ENCODE measurements around the gene SERTM1. TPM values are rescaled to one million over a fixed set of nuclear protein-coding genes. Genes with fewer than 3 reads are reported as not detected.

SERTM1 gene
- total RNA-seq, 2 experiments from 2014 or later, result not detected

DNA sequence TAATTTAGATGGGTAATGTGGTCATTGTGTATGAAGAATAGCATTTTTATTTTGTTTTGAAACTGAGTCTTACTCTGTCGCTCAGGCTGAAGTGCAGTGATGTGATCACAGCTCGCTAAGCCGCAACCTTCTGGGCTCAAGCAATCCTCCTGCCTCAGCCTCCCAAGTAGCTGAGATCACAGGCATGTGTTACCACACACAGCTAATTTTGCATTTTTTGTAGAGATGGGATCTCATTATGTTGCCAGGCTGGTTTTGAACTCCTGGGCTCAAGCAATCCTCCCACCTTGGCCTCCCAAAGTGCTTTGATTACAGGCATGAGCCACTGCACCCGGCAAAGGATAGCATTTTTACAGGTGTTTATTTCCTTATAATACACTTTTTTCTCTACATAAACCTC lies 36.6 kb downstream of the SERTM1 start:
- Mint-ChIP-seq H3K9me3 (no peaks in the 10 kb centered on the region), H3K36me3 (ENCODE audit: low read depth) (no peaks in the 10 kb centered on the region), H3K27me3 (peaks cover 8% of the 10 kb centered on the region), H3K4me3 (no peak overlapping the region), H3K27ac (no peak overlapping the region), H3K4me1 (ENCODE audit: low read depth) (no peaks in the 10 kb centered on the region)
- POLR2A ChIA-PET, result no interaction called here
- intact Hi-C loops (cut with micrococcal nuclease), result no loop called here
- TF ChIP-seq, protein P1, sequence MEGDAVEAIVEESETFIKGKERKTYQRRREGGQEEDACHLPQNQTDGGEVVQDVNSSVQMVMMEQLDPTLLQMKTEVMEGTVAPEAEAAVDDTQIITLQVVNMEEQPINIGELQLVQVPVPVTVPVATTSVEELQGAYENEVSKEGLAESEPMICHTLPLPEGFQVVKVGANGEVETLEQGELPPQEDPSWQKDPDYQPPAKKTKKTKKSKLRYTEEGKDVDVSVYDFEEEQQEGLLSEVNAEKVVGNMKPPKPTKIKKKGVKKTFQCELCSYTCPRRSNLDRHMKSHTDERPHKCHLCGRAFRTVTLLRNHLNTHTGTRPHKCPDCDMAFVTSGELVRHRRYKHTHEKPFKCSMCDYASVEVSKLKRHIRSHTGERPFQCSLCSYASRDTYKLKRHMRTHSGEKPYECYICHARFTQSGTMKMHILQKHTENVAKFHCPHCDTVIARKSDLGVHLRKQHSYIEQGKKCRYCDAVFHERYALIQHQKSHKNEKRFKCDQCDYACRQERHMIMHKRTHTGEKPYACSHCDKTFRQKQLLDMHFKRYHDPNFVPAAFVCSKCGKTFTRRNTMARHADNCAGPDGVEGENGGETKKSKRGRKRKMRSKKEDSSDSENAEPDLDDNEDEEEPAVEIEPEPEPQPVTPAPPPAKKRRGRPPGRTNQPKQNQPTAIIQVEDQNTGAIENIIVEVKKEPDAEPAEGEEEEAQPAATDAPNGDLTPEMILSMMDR (IDR thresholded peaks at IDR 0.05), result no peak
- ATAC-seq, result no peak
- CTCF ChIA-PET, result interaction anchor here (1.5 kb wide), 1 partner anchor 25 kb away, joined by 3 read pairs; no protein-coding TSS in a partner anchor
- DNase-seq, result no peak

DNA sequence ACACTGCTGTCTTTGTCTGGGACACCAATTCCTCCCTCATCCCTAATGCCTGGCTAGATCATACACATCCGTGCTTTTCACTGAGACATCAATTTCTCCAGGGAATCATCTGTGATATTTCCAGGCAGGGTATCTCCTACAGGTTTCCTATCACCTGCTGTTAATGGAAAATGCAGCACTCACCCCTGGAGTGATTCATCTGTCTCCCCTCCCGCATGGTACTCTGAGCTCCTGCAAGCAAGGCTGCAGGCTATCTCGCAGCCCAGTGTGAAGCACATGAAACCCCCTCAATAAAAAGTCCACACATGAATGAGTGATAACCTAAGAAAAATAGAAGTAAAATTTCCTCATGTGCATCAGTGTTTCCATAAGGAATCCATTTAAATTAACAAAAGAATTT lies 38.5 kb downstream of the SERTM1 start:
- no peaks in the 10 kb centered on the region for H3K9me3 Mint-ChIP-seq
- no peak for ATAC-seq
- H3K4me3 Mint-ChIP-seq, result no peak overlapping the region
- intact Hi-C loops (cut with micrococcal nuclease), result no loop called here
- ChIA-PET CTCF (interaction anchor here (1.8 kb wide), 1 partner anchor 24 kb away, joined by 4 read pairs; no protein-coding TSS in a partner anchor), POLR2A (no interaction called here)
- no peaks in the 10 kb centered on the region for H3K4me1 Mint-ChIP-seq (ENCODE audit: low read depth)
- H3K36me3 Mint-ChIP-seq (ENCODE audit: low read depth), result no peaks in the 10 kb centered on the region
- H3K27ac Mint-ChIP-seq, result no peak overlapping the region
- DNase-seq, result no peak
- H3K27me3 Mint-ChIP-seq, result peaks cover 13% of the 10 kb centered on the region
- TF ChIP-seq, protein P1 (IDR thresholded peaks at IDR 0.05), result no peak

DNA sequence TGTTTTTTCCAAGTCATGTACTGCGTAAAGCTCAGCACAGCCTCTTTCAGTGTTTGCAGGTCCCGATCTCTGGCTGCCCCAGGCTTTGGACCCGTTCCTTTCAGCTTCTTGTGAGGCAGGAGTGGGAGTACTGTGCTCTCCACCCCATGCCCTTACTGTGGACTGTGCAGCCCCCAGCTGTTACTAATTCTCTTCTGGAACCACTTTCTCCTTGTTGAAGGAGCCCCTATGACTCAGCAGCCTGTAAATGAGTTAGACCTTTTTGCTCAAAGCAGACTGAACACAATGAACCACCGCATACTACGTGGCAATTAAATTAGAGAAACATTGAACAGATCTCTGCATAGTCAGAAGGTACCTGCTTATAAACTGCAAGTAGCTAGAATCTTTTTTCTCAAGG lies 39.0 kb downstream of the SERTM1 start:
- no peak for ATAC-seq
- no peak for DNase-seq
- TF ChIP-seq, protein P1 (IDR thresholded peaks at IDR 0.05), result no peak
- Mint-ChIP-seq H3K36me3 (ENCODE audit: low read depth) (no peaks in the 10 kb centered on the region), H3K9me3 (no peaks in the 10 kb centered on the region), H3K4me1 (ENCODE audit: low read depth) (no peaks in the 10 kb centered on the region), H3K27me3 (peaks cover 13% of the 10 kb centered on the region), H3K27ac (no peak overlapping the region), H3K4me3 (no peak overlapping the region)
- POLR2A ChIA-PET, result no interaction called here
- CTCF ChIA-PET, result interaction anchor here (1.8 kb wide), 1 partner anchor 23 kb away, joined by 4 read pairs; no protein-coding TSS in a partner anchor
- intact Hi-C loops (cut with micrococcal nuclease), result no loop called here

DNA sequence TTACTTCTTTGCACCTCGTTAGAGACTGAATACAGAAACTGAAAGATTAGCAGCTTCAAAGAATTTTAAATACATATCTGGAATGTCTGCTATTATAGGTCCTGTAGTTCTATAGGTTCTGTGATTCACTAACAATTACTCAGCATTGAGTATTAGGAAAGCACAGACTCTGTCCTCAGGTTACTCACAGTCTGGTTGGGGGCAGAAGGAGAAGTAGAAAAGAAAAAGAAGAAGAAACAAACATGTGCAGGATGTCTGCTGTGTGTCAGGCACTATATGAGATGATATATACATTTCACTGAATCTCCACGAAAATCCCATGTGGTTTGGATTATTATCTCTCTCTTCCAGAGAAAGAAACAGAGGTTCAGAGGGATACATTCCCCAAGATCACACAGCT lies 40.1 kb downstream of the SERTM1 start:
- Mint-ChIP-seq H3K36me3 (ENCODE audit: low read depth) (no peaks in the 10 kb centered on the region), H3K27ac (no peak overlapping the region), H3K27me3 (peaks cover 16% of the 10 kb centered on the region), H3K4me3 (no peak overlapping the region), H3K9me3 (no peaks in the 10 kb centered on the region), H3K4me1 (ENCODE audit: low read depth) (no peaks in the 10 kb centered on the region)
- intact Hi-C loops (cut with micrococcal nuclease), result no loop called here
- no peak for DNase-seq
- CTCF ChIA-PET, result interaction anchor here (1.5 kb wide), 1 partner anchor 22 kb away, joined by 7 read pairs; no protein-coding TSS in a partner anchor
- POLR2A ChIA-PET, result no interaction called here
- ATAC-seq, result no peak
- TF ChIP-seq, protein P1 (IDR thresholded peaks at IDR 0.05), result no peak

DNA sequence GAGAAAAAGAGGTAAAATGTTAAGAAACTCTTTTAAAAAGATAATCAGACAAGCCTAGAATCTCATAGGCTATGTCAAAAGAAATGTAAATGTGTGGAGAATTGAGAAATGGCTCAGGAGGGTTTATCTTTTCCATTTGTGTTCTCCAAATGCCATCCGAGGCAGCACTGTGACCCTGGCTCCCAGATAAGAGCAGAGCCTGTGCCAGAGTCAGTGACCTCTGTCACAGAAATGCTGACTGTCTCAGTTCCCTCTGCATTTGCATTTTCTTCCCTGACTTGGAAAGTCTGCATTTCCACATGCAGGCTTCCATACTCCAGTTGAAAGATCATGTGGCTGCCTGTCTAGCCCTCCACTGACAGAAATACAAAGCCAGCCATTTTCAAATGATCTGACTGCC lies 42.0 kb downstream of the SERTM1 start:
- no peak overlapping the region for H3K4me3 Mint-ChIP-seq
- ChIA-PET POLR2A (no interaction called here), CTCF (no interaction called here)
- ATAC-seq, result no peak
- no peaks in the 10 kb centered on the region for H3K4me1 Mint-ChIP-seq (ENCODE audit: low read depth)
- H3K27me3 Mint-ChIP-seq, result peaks cover 19% of the 10 kb centered on the region
- no peaks in the 10 kb centered on the region for H3K36me3 Mint-ChIP-seq (ENCODE audit: low read depth)
- no peaks in the 10 kb centered on the region for H3K9me3 Mint-ChIP-seq
- no peak for DNase-seq
- no peak overlapping the region for H3K27ac Mint-ChIP-seq
- TF ChIP-seq, protein P1 (IDR thresholded peaks at IDR 0.05), result no peak
- intact Hi-C loops (cut with micrococcal nuclease), result no loop called here
